AG04450 (cell line): Measurements from ENCODE around the gene NMRK2. TPM values are rescaled to one million over a fixed set of nuclear protein-coding genes. Genes with fewer than 3 reads are reported as not detected.
"Not testable (repeated sequence)": the region's sequence is repeated elsewhere in the genome, so short reads cannot be mapped to it uniquely, and the experiment has no call there.

Experiments
- CTCF ChIA-PET: fragments of 300-600, 350-600 bp; formaldehyde crosslinking; extraction: SDS; loops from one replicate; lab custom pipeline; 2022; ENCODE audit warnings: antibody characterized with exemption, inconsistent platforms; lab: Charles Lee
- POLR2A ChIA-PET: fragments of 350-600 bp; formaldehyde crosslinking; extraction: SDS; loops from one replicate; lab custom pipeline; 2021; ENCODE audit warnings: antibody characterized with exemption, inconsistent platforms; lab: Yijun Ruan, JAX
- DNase-seq: peaks from one replicate; pipeline ENCODE4 v3.0.0-alpha.2; 2011; ENCODE audit warnings: low read depth, low spot score
- H3K27ac ChIP-seq: one replicate; pipeline ENCODE4 v1.5.1; 2012; ENCODE audit warnings: low read depth, low read length, control low read depth
- H3K27me3 ChIP-seq: one replicate; pipeline ENCODE4 v1.6.0; 2012; ENCODE audit warnings: low read length; ENCODE audit not compliant: control insufficient read depth, insufficient read depth
- H3K4me3 ChIP-seq: 2 replicates; pipeline ENCODE4 v1.5.1; 2011; ENCODE audit warnings: mild to moderate bottlenecking, low read depth, low read length, control low read depth
- H3K9me3 ChIP-seq: 2 replicates; pipeline ENCODE4 v1.5.1; 2012; ENCODE audit warnings: low read length; ENCODE audit not compliant: control insufficient read depth, insufficient read depth
- CTCF ChIP-seq: IDR thresholded peaks from 2 replicates; pipeline ENCODE4 v1.5.1; 2011; ENCODE audit warnings: low read depth, low read length, control low read depth, inconsistent platforms
- polyA plus RNA-seq: library from polyadenylated mRNA; depleted of rRNA; stranded (reverse); fragments of >200 nt; gene quantifications from 2 replicates; pipeline ENCODE4 v1.2.3, GENCODE V29; 2011

NMRK2 gene
- polyA plus RNA-seq, 1 experiment: not detected

- no peak overlapping the region for H3K27ac ChIP-seq
- ChIA-PET CTCF (no interaction called here), POLR2A (interaction anchor here (1.7 kb wide), 1 partner anchor 11 kb away, joined by 5 read pairs; no protein-coding TSS in a partner anchor)
- no peak for TF ChIP-seq CTCF
- no peak overlapping the region for H3K4me3 ChIP-seq
- no peaks in the 10 kb centered on the region for H3K27me3 ChIP-seq
- no peak for DNase-seq
- peaks cover 7% of the 10 kb centered on the region; the same call in 1 of the 2 replicates for H3K9me3 ChIP-seq
Measured at GRCh38 chr19:3963458-3964255, 30.8 kb downstream of the NMRK2 start.

DNA sequence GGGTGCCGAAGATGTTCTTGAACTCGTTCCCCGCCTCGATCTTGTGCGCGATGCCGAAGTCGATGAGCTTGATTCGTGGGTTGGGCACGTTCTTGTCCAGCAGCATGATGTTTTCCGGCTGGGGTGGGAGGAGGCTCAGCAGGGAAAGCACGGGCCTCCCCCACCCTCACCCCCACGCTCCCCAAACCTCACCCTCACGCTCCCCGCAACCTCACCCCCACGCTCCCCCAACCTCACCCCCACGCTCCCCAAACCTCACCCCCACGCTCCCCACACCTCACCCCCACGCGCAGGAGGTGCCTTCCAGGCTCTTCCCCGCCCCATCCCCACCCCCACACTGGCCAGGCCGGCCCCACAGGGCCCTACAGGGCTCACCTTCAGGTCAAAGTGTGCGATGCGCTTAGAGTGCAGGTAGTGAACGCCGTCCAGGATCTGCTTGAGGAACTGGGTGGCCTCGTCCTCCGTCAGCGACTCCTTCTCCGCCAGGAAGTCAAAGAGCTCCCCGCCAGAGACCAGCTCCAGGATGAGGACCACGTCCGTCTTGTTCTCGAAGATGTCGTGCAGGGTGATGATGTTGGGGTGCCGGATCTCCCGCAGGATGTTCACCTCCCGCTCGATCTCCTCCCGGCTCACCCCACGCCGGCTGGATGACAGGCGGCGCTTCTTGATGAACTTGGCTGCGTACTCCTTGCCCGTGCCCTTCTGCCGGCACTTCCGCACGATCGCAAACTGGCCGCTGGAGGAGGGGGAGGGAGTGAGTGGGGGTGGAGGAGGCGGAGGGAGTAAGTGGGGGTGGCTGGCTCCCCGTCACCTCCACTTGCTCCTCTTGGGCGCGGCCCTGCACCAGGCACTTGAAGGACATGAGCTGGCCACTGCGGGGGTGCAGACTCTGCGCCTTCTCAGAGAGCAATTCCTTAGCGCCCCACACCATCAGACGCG lies 31.7 kb downstream of the NMRK2 start:
- H3K27me3 ChIP-seq: no peaks in the 10 kb centered on the region
- no peak for TF ChIP-seq CTCF
- H3K9me3 ChIP-seq: peaks cover 4% of the 10 kb centered on the region; the same call in 1 of the 2 replicates
- no peak overlapping the region for H3K27ac ChIP-seq
- no peak for DNase-seq
- ChIA-PET POLR2A (interaction anchor here (1.3 kb wide), 1 partner anchor 10 kb away, joined by 3 read pairs; no protein-coding TSS in a partner anchor), CTCF (interaction anchor here (1.5 kb wide), 1 partner anchor 23 kb away, joined by 5 read pairs; no protein-coding TSS in a partner anchor)
- no peak overlapping the region for H3K4me3 ChIP-seq

DNA sequence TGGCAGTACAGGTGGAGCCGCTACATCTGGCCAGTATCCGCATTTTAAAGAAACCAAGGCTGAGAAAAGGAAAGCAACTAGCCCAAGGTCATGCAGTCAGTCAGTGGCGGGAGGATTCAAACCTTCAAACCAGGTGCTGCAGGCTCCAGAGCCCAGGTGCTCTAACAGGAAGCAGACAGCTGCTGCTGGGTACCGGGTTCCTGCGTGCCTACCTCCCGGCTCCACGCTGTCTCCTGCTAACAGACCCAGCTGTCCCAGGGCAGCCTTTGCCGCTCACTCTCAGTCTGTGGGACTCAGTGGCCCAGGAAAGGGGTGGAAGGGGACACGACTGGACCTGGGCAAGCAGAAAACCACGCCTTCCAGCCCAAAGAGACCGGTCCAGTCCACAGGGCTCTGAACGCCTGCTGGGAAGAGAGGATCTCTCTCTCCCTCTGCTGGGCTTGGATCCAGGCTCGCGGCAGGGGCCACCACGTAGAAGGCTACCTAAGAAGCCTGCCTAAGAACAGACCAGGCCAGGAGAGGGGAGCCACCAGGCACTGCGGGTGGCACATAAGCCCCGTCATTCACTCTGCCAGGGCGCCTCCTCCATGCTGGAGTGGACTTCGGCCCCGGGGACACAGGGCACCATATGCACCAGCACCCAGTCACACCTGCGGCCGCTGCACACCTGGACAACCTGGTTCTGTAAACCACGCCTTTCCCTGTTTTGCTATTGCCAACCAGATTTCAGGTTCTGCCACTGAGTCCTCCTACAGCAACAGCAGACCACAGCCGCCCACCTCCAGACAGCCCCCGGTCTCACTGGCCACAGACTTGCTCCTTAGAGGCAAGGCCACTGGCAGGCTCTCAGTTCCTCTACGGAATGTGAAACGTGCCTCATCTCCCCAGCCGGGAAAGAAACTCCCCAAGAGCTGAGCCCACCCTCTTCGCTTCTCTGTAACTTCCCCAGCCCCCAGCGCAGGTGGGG lies 33.5 kb downstream of the NMRK2 start:
- POLR2A ChIA-PET: interaction anchor here (3.6 kb wide), 1 partner anchor 9 kb away, joined by 71 read pairs; no protein-coding TSS in a partner anchor
- H3K9me3 ChIP-seq: no peaks in the 10 kb centered on the region; the same call in 1 of the 2 replicates
- DNase-seq: no peak
- H3K27me3 ChIP-seq: no peaks in the 10 kb centered on the region
- H3K27ac ChIP-seq: peak overlapping the region; percentile 21
- H3K4me3 ChIP-seq: no peak overlapping the region
- CTCF ChIA-PET: interaction anchor here (1.5 kb wide), 1 partner anchor 21 kb away, joined by 5 read pairs; no protein-coding TSS in a partner anchor
- TF ChIP-seq CTCF: no peak

GRCh38 chr19:3967983-3968382 lies 35.1 kb downstream of the NMRK2 start:
- not testable (repeated sequence) for H3K9me3 ChIP-seq, DNase-seq, H3K27me3 ChIP-seq
- peak overlapping the region; percentile 98 for H3K27ac ChIP-seq
- POLR2A ChIA-PET: interaction anchor here (1.8 to 5.6 kb wide), 4 partner anchors 9 to 205 kb away, joined by 4 to 221 read pairs (median 40); partner anchors contain the start of genes EEF2 and MRPL54
- CTCF ChIA-PET: interaction anchor here (2.9 kb wide), 1 partner anchor 20 kb away, joined by 18 read pairs; no protein-coding TSS in a partner anchor
- H3K4me3 ChIP-seq: peak overlapping the region; percentile 43
